GM12874 (cell line): ENCODE measurements around the gene NR1H3.

ENCODE experiments used
- TF ChIP-seq, protein P1 (sequence below): IDR thresholded peaks from 2 replicates; pipeline ENCODE4 v1.5.1; 2011; ENCODE audit warnings: low read depth, mild to moderate bottlenecking, control low read depth, low read length, moderate library complexity; ENCODE audit not compliant: insufficient read depth

Gene NR1H3

DNA sequence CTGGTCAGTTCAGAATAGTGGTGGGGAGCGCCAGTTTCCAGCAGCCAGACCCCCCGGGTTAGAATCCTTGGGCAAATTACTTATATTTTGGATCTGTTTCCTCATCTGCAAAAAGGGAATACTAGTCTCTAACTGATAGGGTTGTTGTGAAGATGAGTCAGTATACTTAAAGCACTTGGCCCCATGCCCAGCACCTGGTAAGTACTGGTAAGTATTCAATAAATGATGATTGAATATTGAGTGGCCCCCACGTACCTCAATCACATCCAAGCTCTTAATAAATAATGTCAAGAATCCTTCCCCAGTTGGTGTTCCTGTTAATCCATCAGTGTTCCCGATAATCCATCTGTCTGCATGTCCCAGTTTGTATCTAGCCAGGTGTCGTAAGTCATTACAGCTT lies 21.3 kb upstream of the NR1H3 start:
- TF ChIP-seq, protein P1, sequence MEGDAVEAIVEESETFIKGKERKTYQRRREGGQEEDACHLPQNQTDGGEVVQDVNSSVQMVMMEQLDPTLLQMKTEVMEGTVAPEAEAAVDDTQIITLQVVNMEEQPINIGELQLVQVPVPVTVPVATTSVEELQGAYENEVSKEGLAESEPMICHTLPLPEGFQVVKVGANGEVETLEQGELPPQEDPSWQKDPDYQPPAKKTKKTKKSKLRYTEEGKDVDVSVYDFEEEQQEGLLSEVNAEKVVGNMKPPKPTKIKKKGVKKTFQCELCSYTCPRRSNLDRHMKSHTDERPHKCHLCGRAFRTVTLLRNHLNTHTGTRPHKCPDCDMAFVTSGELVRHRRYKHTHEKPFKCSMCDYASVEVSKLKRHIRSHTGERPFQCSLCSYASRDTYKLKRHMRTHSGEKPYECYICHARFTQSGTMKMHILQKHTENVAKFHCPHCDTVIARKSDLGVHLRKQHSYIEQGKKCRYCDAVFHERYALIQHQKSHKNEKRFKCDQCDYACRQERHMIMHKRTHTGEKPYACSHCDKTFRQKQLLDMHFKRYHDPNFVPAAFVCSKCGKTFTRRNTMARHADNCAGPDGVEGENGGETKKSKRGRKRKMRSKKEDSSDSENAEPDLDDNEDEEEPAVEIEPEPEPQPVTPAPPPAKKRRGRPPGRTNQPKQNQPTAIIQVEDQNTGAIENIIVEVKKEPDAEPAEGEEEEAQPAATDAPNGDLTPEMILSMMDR, result no peak

DNA sequence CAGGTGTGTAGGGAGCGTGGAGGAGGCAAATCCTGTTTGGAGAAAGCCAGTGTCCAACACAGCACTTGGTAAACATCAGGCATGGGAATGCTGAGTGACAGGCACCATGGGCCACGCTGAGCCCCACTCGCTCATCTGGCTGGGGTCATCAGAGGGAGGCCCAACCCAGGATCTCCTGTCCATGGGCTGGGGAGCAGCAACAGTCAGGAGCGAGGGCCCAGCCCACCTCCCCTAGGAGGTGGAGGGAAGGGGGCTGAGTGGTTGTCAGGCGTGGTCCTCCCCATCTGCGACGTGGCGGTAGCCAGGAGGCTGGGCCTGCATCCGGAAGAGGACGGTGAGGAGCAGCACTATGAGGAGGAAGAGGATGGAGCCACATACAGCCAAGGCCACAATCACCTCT lies 17.9 kb upstream of the NR1H3 start:
- TF ChIP-seq, protein P1, result no peak

DNA sequence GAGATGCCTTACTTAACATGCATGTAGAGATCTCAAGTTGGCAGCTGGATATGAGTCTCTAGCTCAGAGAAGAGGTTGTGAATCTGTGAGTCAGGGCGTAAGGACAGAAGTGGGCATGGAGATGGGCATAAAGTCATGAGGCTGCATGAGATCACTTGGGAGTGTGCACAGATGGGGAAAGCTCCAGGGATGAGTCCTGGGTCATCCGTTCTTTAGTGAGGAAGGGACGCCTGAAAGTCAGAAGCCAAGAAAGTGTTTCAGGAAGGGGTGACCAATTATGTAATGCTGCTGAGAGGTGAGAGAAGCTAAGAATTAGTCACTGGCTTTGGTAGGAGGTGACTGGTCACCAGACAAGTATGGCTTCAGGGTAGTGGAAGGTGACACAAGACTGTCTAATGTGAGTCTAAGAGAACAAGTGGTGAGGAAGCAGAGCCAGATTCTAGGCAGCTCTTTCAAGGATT lies 15.9 kb upstream of the NR1H3 start:
- TF ChIP-seq, protein P1, result no peak

DNA sequence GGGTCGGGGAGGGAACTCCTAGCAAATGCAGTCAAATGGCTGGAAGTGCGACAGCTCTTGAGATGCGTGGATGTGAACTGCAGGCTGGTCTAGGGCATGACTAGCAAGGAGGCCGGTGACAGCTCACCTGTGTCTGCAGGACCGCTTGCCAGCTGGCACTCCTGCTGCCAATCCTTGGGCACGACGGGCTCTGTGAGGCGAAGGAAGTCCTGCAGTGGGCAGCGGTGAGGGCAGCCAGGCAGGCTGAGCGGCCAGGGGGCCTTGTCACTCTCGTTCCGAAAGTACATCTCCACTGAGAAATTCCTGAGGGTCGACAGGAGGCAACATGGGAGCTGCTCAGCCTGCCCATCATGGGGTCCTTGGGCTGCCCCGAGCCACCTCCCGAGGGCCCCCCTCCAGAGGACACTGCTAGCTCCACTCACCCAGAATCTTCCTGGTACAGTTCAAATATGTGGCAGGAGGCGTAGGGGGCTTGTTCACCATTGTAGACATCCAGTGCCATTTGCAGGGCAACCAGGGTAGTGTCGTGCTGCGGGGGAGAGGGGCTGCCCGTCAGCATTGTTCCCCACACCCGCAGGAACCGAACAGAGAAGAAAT lies 15.1 kb upstream of the NR1H3 start:
- TF ChIP-seq, protein P1, result no peak

DNA sequence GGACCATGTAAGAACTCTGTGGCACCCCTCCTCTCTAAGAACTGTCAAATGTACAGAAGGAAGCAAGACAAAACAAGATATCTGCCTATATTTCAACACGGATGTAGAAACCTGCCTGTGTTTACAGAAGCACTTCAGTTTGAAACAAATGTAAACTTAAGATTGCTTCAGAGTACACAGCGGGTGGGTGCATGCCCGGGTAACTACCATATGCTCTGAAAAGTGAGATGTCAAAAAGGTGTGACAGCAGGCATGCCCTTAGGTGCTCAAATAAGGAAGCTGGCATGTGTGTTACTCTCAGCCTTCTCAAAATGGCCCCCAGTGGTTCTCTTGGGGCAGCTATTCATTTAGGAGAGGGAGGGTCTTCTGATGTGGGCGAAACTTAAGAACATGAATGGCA lies 14.3 kb upstream of the NR1H3 start:
- TF ChIP-seq, protein P1, result no peak

DNA sequence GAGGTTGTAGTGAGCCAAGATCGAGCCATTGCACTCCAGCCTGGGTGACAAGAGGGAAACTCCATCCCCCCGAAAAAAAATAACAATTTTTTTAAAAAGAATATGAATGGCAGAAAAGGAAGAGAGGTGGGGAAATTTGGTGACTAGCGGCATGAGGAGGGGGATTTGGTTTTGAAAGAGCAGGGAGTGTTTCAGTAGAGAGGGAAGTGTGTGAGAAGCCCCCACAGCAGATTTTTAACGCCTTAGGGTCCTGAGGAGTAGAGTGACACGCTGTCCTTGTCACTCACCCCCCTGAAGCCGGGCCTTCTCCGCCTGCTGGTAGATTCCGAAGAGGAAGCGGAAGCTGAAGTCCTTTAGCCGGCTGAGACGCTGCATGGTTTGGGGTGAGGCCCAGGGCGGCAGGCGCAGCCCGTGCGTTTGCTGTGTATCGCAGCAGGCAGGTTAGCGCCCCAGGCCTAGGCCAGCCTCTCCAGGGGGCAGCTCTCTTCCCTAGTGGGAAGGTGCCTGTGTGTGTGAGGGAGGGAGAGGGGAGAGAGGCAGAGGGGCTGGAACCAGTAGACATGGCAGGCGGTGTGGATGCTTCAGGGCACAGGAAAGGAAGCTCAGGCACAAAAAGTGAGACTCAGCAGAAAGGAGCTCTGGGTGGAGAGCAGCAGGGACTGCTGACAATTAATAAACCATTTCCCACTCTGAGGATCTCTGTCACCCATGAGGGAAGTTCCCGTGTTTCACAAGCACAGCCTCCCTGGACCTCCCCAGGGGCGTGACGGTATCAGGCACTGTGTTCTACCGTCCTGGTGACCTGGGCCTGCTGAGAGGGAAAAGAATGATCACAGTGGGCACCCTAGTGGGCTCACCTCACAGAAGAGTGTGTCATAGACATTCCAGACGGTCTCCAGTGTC lies 13.1 kb upstream of the NR1H3 start:
- TF ChIP-seq, protein P1, result no peak

DNA sequence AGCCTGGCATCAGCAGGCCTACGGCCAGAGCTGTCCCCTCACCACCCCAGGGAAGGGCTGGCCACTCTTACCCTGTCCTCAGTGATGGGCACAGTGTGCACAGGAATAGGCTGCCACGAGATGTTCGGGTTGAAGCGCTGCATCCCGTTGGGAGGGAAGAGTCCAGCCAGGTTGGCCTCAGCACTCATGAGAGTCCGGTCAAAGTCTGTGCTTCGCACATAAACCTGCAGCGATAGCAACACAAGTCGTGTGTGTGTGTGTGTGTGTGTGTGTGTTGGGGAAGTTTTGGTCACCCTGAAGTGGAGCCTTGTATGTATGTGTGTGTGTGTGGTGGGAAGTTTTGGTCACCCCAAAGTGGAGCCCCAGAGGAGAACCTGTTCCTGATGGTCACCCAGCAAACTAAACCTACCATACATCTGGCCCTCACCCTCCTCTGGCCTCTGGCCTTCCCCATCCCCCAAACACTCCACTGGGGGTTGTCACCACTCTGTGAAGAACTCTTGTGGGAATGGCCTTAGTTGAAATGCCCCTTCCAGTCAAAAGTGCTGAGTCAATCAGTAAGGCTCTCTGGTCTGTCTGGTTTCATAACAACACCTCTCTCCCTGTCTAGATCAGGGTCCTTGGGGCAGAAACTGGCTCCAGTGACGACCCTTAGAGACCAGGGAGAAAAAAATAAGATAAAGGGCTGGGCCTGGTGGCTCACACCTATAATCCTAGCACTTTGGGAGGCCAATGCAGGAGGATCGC lies 12.0 kb upstream of the NR1H3 start:
- TF ChIP-seq, protein P1, result no peak
